NOMO-1 (cell line): ENCODE results near the gene ACOT13.
"Not testable (repeated sequence)": the region's sequence is repeated elsewhere in the genome, so short reads cannot be mapped to it uniquely, and the experiment has no call there.

Experiments used
- DNase-seq, 2 experiments: peaks; one replicate each; lab custom pipeline; 2025; ENCODE audit not compliant: unreplicated experiment in 2 of 2; lab: John Stamatoyannopoulos, UW

The ACOT13 gene

GRCh38 chr6:24661759-24662158 is 5.1 kb upstream of the ACOT13 start:
- DNase-seq, result not testable (repeated sequence)

- no peak for DNase-seq
Measured at GRCh38 chr6:24662236-24662635, 4.6 kb upstream of the ACOT13 start.

GRCh38 chr6:24663189-24663588 is 3.7 kb upstream of the ACOT13 start:
- DNase-seq, result no peak

GRCh38 chr6:24664046-24664987 is 2.6 kb upstream of the ACOT13 start:
- no peak for DNase-seq

DNA sequence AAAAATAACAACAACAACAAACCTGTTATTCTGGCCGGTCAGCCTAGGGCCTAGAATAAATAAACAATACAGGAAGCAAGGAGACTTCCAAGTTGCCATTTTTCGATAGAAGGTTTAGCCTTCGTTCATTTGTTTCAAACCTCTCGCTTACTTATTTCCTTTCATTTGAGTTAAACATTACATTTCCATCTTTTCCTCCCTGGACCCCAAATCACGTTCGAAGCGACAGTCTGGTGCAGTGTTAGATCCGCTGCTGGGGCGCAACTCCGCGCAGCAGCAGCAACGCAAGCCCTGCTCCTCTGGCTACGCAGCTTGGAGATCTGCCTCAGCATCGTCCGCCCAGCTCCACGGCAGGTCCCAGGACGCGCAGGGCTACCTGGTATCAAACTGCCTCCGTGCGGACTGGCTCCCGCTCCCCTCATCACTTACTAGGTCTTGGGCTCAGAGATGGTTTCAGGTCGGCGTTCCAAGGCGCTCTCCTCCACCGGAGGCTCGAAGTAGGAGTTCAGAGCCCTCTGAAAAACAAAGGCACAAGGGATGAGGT is 708 bp upstream of the ACOT13 start:
- peak in 1 of 2 experiments; percentile 30 for DNase-seq

DNA sequence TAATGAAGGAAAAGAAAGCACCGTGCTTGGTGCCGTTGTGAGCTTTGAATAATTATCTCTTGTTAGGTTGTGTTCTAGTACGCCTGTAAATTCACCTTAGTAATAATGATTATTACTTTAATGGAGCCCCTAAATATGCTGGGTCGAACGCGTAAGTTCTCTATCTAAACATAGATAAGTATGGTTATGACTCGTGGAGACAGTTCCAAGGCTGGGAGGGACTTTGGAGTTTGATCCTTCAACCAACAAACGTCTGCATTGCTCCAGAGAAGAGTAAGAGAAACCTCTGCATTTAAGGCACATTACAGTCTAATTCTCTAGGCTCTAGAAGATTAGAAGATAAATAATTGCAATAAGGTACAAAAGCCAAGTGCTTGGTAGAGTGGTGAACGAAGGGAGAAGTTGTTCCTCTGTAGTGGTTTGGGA is 514 bp downstream of the ACOT13 start:
- peak in 1 of 2 experiments; percentile 38 for DNase-seq

- peak; percentile 91 to 98 for DNase-seq
Measured at GRCh38 chr6:24668066-24668996, 1.5 kb downstream of the ACOT13 start.

GRCh38 chr6:24668997-24669361 is 2.1 kb downstream of the ACOT13 start:
- DNase-seq, result no peak

GRCh38 chr6:24670492-24670891 is 3.6 kb downstream of the ACOT13 start:
- DNase-seq, result not testable (repeated sequence)

GRCh38 chr6:24671077-24671476 is 4.2 kb downstream of the ACOT13 start:
- DNase-seq, result not testable (repeated sequence)

DNA sequence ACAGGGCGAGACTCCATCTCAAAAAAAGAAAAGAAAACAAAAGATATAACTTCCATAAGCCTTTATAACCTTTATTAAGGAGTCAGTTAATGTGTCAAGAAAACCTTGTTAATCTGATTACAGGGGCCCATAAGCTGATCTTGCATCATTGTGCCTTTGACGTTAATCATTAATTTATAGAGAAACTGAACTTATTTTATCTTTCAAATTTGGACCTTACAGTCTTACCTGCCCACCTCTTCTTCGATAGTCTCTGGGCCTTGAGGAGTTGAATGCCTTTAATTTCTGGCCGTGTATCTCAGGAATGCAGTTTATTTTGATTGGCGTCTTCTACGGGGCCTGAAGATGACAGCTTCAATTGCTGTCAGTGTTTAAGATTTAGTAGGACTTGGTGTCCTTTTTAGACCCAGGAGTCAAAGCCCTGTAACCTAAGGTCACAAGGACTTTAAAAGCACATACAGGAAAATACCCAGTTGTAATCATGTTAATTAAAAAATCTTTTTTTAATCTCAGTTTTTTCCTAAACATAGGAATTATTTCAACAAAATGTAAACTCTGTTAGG is 5.8 kb downstream of the ACOT13 start:
- DNase-seq, result no peak

DNA sequence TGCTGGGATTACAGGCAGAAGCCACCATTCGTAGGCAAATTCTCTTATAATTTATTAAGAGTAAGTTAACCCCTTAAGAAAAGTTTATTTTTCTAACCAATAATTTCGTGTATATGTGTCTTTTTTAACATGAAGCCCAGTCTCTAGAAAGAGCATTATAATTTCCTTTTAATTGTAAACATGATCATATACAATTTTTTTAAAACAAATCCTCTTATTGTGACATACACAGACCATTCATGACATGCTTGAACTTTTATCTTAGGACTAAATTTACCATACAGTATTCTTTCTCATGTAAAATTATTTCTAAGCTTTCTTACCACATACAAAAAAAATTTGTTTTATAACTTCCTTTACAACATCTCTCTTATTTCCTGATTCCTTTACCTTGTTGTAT is 6.7 kb downstream of the ACOT13 start:
- DNase-seq, result no peak

GRCh38 chr6:24678792-24679352 is 12.0 kb downstream of the ACOT13 start:
- not testable (repeated sequence) for DNase-seq

- DNase-seq, result no peak
Measured at GRCh38 chr6:24680582-24680981, 13.7 kb downstream of the ACOT13 start.

DNA sequence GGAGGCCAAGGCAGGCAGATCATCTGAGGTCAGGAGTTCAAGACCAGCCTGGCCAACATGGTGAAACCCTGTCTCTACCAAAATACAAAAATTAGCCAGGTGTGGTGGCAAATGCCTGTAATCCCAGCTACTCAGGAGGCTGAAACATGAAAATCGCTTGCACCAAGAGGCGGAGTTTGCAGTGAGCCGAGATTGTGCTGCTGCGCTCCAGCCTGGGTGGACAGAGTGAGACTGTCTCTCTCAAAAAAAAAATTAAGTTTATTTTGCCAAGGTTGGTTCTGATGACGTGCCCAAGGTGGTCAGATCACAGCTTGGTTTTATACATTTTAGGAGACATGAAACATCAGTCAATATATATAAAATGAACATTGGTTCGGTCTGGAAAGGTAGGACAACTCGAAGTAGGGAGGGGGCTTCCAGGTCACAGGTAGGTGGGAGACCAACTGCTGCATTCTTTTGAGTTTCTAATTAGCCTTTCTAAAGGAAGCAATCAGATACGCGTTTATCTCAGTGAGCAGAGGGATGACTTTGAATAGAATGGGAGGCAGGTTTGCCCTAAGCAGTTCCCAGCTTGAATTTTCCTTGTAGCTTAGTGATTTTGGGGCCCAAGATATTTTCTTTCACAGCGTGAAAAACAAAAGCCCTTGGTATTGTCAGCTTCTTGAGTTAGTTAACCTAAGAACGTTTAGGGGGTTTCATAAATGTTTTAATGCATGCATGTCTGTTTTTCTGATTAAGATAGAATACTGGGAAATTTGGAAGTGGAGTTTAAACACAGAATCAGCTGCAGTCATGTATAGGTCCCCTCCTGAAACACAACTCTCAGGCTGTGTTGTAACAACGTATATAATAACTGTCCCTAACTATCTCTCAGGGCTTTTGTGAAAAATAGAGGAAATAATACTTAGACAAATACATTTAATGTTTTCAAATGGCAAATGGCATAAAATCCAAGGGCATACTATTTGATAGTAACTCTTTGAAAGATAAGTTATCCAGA is 16.7 kb downstream of the ACOT13 start:
- DNase-seq, result no peak

DNA sequence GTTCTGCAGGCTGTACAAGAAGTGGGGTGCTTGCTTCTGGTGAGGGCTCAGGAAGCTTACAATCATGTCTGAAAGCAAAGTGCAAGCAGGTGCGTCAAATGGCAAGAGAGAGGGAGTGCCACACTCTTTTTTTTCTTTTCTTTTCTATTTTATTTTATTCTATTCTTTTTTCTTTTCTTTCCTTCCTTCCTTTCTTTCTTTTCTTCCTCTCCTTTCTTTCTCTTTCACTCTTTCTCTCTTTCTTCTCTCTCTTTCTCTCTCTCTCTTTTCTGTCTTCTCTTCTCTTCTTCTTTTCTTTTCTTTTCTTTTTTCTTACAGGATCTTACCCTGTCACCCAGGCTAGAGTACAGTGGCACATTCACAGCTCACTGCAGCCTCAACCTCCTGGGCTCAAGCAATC is 19.5 kb downstream of the ACOT13 start:
- no peak for DNase-seq

GRCh38 chr6:24686946-24687345 is 20.1 kb downstream of the ACOT13 start:
- DNase-seq, result peak in 1 of 2 experiments; percentile 35

DNA sequence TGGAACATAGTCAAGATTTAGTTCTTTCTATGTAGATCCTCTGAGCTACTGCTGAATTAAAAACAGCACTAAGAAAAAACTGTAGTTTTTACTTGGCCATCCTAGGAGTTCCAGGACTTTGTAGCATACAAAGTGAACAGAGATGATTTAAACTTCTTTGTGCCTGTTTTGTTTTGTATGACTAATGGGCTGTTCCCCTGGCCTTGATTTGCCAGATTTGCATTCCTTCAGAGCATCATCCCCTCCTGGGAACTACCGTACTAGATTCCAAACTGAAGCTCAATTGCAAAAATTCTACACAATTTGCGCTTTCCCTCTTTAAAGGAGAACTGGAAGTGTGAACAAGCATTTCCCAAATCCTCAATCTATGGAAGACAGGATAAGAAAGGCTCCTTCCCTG is 23.1 kb downstream of the ACOT13 start:
- DNase-seq, result no peak

GRCh38 chr6:24690593-24690992 is 23.7 kb downstream of the ACOT13 start:
- no peak for DNase-seq
